GM18502 (cell line): ENCODE data around the gene ENTPD3.
A peak's percentile ranks its signal among the peaks of the same experiment; 100 is the strongest.
"Not testable (repeated sequence)": the region's sequence is repeated elsewhere in the genome, so short reads cannot be mapped to it uniquely, and the experiment has no call there.

Experiments
- ATAC-seq: cut with Tn5 transposase; IDR thresholded peaks from one replicate; pipeline ENCODE4 v1.9.1; 2021; ENCODE audit warnings: mild to moderate bottlenecking; ENCODE audit not compliant: unreplicated experiment, poor library complexity

The ENTPD3 gene

GRCh38 chr3:40456940-40457823, 70.2 kb downstream of the ENTPD3 start, which contains the start of gene RPL14:
Gene RPL14, plus strand, starts transcription at chr3:40457339. Its CDS starts 133 bp downstream, at chr3:40457472.
- ATAC-seq = peak; percentile 68

- ATAC-seq = no peak
Observed at GRCh38 chr3:40458473-40458872, 71.5 kb downstream of the ENTPD3 start.

DNA sequence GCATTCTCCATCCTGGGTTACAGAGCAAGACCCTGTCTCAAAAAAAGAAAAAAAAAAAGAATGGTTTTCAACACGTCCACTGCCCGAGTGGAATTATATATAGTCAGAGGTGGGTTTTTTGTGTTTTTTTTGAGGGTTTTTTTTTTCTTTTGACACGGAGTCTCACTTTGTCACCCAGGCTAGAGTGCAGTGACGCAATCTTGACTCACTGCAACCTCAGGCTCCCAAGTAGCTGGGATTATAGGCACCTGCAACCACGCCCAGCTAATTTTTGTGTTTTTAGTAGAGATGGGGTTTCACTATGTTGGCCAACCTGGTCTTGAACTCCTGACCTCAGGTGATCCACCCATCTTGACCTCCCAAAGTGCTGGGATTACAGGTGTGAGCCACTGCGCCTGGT, 73.5 kb downstream of the ENTPD3 start:
- not testable (repeated sequence) for ATAC-seq

DNA sequence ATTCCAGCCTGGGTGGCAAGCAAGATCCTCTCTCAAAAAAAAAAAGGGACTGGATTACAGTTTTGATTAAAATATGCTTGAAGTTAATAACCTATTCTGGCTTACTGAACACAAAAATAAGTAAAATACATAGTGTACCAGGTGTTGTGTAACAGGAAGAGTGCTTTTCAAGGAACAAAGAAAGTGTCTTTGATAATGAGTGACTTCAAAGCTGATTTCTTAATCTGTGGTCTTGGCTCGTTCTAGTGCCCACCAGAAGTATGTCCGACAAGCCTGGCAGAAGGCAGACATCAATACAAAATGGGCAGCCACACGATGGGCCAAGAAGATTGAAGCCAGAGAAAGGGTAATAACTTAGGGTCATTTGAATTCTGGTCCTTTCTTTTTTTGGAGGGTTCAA, 74.2 kb downstream of the ENTPD3 start:
- no peak for ATAC-seq

DNA sequence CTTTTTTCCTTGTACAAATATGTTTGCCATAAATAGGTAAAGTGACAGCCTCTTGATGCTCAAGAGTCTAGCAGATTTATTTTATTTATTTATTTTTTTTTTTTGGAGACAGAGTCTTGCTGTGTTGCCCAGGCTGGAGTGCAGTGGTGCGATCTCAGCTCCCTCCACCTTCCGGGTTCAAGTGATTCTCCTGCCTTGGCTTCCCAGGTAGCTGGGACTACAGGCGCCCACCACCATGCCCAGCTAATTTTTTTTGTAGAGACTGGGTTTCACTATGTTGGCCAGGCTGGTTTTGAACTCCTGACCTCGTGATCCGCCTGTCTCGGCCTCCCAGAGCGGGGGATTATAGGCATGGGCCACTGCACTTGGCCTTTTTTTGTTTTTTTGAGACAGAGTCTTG, 75.9 kb downstream of the ENTPD3 start:
- ATAC-seq = not testable (repeated sequence)

DNA sequence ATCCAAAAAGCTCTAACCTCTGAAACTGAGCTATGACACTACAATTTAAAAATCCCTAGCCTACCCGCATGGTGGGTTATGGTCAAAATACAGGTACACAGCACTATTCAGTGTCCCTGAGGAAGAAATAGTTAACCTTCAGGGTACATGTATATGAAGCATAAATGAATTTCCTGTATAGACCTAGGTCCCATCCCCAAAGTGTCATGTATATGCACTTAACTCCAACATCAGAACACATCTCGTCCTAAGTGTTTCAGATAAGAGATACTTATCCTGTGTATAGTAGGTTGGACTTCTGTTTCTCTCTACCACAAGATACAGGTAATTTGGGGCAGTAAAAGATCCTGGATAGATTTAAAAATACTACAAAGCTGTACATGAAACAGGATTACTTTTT, 76.6 kb downstream of the ENTPD3 start:
- no peak for ATAC-seq

DNA sequence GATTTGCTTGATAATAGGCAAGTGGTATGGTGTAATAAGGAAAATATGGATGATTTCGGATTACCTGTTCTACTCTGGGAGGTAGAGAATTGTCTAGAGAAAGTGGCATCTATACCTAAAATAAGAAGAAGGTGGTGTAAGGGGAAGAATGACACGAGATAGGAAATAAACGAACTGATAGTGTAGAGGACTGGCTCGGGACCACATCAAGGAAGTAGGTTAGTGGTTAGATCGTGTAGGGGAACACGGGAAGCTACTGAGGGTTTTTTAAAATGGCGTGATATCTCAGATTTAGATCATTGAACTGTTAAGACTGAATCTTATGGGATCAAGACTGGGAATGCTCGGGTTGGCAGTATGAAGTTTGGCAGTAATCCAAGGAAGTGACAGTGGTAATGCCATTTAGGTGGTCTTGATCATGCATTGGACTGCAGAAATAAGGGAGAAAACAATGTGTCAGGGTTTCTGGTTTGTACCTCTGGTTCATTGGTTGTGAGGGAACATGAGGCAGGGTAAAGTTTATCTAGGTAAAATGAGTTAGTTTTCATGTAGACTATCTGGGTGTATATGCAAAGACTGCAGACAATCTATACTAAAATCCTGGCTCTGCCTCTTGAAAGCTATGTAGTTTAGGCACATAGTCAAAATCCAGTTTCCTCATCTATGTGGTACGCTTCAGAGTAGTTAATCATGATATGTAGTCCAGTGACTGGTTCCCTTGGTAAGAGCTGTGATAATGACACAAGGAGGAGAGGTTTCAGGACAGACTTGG, 77.5 kb downstream of the ENTPD3 start:
- no peak for ATAC-seq

- ATAC-seq = no peak
Observed at GRCh38 chr3:40465111-40465407, 78.1 kb downstream of the ENTPD3 start.

DNA sequence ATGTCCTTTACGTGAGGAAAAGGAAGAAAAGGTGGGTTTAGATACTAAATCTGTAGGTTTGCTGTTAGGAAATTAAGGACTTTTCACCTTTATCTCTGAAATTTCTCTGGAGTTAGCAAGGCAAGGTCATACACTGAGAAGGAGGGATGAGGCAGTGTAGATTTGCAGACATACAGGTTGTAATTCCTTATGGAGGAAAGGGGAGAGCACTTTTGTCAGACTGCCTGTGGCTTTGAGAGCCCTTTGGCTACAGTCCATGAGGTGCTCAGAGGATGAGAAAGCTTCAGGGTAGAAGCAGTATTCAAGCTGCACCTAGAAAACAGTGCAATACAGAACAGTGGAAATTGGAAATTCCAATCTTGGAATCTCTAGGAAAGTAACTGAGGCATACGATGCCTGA, 78.5 kb downstream of the ENTPD3 start:
- no peak for ATAC-seq

GRCh38 chr3:40468018-40468417, 81.0 kb downstream of the ENTPD3 start:
- no peak for ATAC-seq

- no peak for ATAC-seq
Observed at GRCh38 chr3:40470701-40471100, 83.7 kb downstream of the ENTPD3 start.

DNA sequence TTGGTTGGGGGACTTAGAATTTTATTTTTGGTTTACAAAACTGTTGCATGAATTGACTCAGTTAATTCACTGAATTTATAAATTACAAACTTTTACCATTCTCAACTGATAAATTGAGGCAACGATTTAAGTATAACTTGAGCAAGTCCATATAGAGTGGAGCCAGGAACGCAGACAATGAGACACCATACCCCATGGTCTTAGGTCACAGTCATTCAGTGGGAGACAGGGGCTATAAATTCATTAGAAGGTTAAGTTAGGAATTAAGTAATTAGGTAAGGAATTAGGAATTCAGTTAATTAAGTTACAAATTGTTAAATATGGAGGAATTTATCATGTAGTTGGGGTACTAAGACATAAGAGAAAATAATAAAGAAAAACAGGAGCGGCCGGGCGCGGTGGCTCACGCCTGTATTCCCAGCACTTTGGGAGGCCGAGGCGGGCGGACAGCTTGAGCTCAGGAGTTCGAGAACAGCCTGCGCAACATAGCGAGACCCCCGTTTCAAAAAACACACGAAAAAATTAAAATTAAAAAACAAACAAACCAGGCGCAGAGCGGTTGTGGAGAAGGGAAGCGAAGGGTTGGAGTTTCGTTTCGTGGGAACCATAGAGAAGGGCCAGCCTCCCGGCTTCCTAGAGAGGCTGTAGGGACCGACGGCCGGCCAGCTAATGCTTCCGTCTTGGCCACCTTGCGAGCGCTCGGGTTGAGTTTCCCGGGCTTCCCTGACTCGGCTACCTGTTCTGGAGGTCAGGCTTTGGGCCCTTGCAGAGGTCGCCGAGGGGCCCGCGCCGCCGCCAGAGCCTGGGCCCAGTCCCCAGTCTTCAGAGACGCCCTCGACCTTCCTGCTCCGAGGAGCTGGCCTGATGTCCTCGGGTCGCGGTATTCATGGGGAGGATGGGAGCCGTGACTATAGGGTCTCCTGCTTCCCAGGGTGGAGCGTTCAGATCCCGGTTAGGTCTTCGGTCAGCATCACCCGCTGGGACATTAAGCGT, 89.8 kb downstream of the ENTPD3 start, which contains the start of gene ZNF619:
Gene ZNF619 (plus strand): TSS at position 645 of the 993 bp plus-strand sequence. CDS start 858 bp downstream, outside the sequence.
- peak; percentile 85 for ATAC-seq

- ATAC-seq = no peak
Observed at GRCh38 chr3:40477666-40478065, 90.7 kb downstream of the ENTPD3 start.
